Lower leg skin (tissue), 3 donors: ENCODE measurements around the gene CD86.

Experiments
- CTCF ChIP-seq, 3 donors: fragments of 450-650 bp; IDR thresholded peaks; one replicate each; pipeline ENCODE4 v1.5.1; 2016; ENCODE audit warnings: antibody characterized with exemption in 3 of 3, mild to moderate bottlenecking in 3 of 3, moderate library complexity in 2 of 3
- POLR2A ChIP-seq, 2 donors: fragments of 450-650 bp; IDR thresholded peaks; one replicate each; pipeline ENCODE4 v1.6.1; 2016 to 2017; ENCODE audit warnings: antibody characterized with exemption in 2 of 2, mild to moderate bottlenecking in 1 of 2, moderate library complexity in 1 of 2

- TF ChIP-seq CTCF (IDR thresholded peaks at IDR 0.05) (no peak), POLR2A (IDR thresholded peaks at IDR 0.05) (no peak)
These were observed 22.6 kb upstream of the CD86 start for GRCh38 chr3:122032531-122032930.
